Activated effector memory CD4-positive, alpha-beta T cell treated with Interleukin-2 at 50 U/mL for 16 hours (primary cell): ENCODE data around the gene DRAXIN.

Source experiments
- DNase-seq: peaks from one replicate; pipeline ENCODE4 v3.0.0-alpha.2; 2020

DRAXIN gene

DNA sequence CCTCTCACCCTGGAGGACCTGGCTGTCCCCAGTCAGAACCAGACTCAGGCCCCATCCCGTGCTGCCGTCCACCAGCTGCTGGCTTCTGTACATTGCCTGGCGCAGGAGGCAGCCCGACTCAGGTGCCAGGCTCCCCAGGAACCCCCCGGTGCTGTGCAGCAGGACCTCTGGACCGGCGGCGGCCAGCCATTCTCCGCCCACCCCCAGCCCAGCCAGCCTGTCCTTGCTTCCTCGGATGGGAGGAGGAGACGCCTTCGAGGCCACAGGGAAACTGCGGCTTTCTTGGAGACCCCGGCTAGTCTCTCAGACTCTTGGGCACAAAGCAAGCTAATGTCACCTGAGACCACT, 74.9 kb downstream of the DRAXIN start:
- no peak for DNase-seq

- no peak for DNase-seq
These were observed 76.6 kb downstream of the DRAXIN start for GRCh38 chr1:11767922-11768704.

GRCh38 chr1:11768821-11769220, 77.3 kb downstream of the DRAXIN start:
- DNase-seq: no peak

- DNase-seq: no peak
These were observed 77.8 kb downstream of the DRAXIN start for GRCh38 chr1:11769274-11769673.

GRCh38 chr1:11770011-11770410, 78.5 kb downstream of the DRAXIN start:
- DNase-seq: no peak

DNA sequence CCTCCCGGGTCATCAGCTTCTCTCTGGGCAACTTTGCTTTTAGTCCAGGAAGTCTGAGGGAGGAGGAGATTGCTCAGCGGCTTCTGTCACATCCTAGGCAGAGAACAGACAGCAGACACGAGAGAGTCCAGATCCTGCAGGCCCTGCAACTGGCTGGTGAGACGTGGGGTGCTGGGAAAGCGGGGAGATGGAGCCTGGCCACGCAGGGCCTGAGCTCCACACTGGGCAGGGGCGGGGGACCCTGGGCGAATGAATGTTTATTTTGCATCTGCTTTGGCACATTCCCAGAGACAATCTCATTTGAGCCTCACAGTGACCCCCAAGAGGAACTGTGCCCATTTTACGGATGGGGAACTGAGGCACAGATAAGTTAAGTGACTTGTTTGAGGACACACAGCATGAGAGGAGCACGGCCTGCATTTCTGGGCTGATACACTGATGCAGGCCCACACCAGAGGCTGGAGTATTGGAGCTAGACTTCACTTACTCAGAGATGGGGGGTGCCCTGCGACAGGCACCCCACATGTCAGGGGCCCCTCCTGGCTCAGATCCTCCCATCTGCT, 80.1 kb downstream of the DRAXIN start:
- no peak for DNase-seq

DNA sequence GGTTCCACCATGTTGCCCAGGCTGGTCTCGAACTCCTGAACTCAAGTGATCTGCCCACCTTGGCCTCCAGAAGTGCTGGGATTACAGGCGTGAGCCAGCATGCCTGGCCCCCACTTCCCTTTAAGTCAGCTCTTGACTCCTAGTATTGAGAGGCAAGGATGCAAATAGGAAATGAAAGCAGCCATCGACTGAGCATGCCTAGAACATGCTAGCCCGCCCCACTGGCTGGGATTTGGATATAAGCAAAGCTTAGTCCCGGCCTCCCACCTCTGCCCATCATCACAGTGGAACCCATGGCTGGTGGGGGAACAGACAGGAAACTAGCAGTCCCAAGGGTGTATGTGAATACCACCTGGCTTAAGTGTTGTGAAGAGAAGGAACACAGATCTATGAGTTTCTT, 80.9 kb downstream of the DRAXIN start:
- no peak for DNase-seq

DNA sequence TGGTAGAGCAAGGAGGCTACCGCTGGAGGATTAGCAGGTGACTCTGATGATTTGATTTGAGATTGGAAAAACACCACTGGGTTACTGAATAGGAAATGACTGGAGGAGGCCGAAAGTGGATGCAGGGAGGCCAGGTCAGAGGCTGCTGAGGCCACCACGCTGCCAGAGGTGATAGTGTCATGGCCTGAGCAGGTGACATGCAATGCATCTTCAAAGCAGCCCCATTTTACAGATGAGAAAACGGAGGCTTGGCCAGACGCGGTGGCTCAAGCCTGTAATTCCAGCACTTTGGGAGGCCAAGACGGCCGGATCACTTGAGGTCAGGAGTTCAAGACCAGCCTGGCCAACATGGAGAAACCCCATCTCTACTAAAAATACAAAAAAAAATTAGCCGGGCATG, 83.2 kb downstream of the DRAXIN start:
- no peak for DNase-seq
